ENCODE data around the gene SLC7A4. TPM values are rescaled to one million over a fixed set of nuclear protein-coding genes. Genes with fewer than 3 reads are reported as not detected.

The SLC7A4 gene
- total RNA-seq, 1 experiment from 2014 or later, result not detected

DNA sequence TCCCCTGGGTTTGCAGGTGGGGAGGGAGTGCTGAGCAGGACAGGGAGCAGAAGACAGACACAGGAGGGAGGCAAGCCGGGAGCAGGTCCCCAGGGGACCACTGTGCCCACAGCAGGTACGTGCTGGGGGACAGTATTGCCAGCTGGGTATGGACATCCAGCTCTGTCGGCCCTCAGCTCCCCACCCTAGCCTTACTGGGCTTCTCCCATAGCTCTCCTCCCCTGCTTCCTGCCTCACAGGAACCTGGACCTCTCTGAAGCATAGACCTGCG lies 23.1 kb upstream of the SLC7A4 start:
- Histone ChIP-seq H3K9me3 (ENCODE audit: control insufficient read depth in 1 of 2, insufficient read depth in 1 of 2, low read depth in 1 of 2, low read length in 2 of 2) (no peaks in the 10 kb centered on the region), H3K4me2 (ENCODE audit: low read length) (no peak overlapping the region), H4K20me1 (ENCODE audit: insufficient read depth) (no peaks in the 10 kb centered on the region), H3K9me2 (ENCODE audit: insufficient read depth) (no peaks in the 10 kb centered on the region), H3K36me3 (ENCODE audit: control insufficient read depth in 1 of 2, insufficient read depth in 2 of 2, low read length in 2 of 2) (no peaks in the 10 kb centered on the region), H3K4me1 (ENCODE audit: control insufficient read depth in 1 of 2, insufficient read depth in 2 of 2, low read length in 2 of 2) (no peaks in the 10 kb centered on the region), H3K9ac (ENCODE audit: low read length) (no peak overlapping the region), H3K4me3 (replicated peaks in 1 of 2; ENCODE audit: low read depth in 1 of 2, low read length in 2 of 2) (no peak overlapping the region), H3K27ac (ENCODE audit: low read depth, low read length) (no peak overlapping the region), H2AFZ (ENCODE audit: low read depth, low read length, poor library complexity, severe bottlenecking) (no peak overlapping the region), H3K79me2 (ENCODE audit: insufficient read depth, low read length) (no peaks in the 10 kb centered on the region), H3K27me3 (ENCODE audit: insufficient read depth, low read length) (peaks cover 4% of the 10 kb centered on the region; the same call in 1 of the 2 replicates)
- no peak for DNase-seq (ENCODE audit: low read depth, low spot score)
- no peak for ATAC-seq
- intact Hi-C loops (cut with micrococcal nuclease), result no loop called here
- ChIA-PET RAD21 (ENCODE audit: low non-redundant PET in 1 of 2, low total read pairs in 2 of 2, uncharacterized antibody in 2 of 2, unreplicated experiment in 2 of 2) (no interaction called here), CTCF (no interaction called here), POLR2A (no interaction called here)
- no TSS peak for BruUV-seq (replicated peaks)
- no peak for TF ChIP-seq SIN3A (IDR thresholded peaks at IDR 0.05; ENCODE audit: low read depth)

DNA sequence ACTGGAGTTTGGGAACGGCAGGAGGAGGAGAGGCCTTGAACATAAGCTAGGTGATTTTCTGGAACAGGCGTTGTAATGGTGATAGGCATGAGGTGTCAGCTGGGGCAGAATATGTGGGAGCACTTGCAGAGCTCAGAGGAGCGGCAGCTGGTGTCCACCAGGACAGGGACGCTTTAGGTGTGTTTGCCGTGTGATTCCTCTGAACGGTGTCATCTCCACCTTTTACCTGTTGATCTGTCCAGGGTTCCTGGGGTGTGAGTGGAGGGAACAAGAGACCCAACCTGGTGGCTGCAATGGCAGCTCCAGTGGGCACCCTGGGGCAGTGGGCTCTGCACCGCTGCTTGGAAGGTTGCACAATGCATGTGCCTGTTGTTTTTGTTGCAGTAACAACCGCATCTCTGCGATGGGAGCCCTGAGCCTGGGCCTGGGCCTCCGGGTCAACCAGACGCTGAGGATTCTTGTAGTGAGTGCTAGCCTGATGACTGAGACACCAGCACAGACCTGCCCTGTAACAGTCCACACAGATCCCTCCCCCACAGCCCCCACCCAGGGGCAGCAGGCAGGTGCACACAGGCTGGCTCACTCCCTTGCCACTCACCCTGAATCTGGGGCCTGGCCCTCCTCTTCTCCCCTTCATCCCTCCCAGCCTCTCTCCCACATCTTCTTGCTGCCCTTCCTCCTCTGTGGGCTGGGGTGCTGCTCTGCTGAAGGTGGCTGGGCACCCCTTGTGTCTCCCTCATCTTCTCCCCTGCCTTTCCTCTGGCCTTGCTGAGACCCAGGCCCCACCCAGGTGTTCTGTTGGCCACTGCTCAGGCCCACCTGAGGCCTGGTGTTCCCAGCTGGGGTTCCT lies 22.6 kb upstream of the SLC7A4 start:
- BruUV-seq (replicated peaks), result no TSS peak
- no peak for TF ChIP-seq FOSL1 (IDR thresholded peaks at IDR 0.05; ENCODE audit: low read depth)
- TF ChIP-seq POLR2AphosphoS5 (IDR thresholded peaks at IDR 0.05; ENCODE audit: low read depth, low read length), result no peak
- TF ChIP-seq YY1 (IDR thresholded peaks at IDR 0.05; ENCODE audit: extremely low read depth, insufficient replicate concordance, low read depth, low read length), result no peak
- TF ChIP-seq EZH2 (IDR thresholded peaks at IDR 0.05), result no peak
- no peak for TF ChIP-seq ZFX (IDR thresholded peaks at IDR 0.05)
- no peak for TF ChIP-seq SRF (IDR thresholded peaks at IDR 0.05; ENCODE audit: low read depth)
- TF ChIP-seq, protein P1, sequence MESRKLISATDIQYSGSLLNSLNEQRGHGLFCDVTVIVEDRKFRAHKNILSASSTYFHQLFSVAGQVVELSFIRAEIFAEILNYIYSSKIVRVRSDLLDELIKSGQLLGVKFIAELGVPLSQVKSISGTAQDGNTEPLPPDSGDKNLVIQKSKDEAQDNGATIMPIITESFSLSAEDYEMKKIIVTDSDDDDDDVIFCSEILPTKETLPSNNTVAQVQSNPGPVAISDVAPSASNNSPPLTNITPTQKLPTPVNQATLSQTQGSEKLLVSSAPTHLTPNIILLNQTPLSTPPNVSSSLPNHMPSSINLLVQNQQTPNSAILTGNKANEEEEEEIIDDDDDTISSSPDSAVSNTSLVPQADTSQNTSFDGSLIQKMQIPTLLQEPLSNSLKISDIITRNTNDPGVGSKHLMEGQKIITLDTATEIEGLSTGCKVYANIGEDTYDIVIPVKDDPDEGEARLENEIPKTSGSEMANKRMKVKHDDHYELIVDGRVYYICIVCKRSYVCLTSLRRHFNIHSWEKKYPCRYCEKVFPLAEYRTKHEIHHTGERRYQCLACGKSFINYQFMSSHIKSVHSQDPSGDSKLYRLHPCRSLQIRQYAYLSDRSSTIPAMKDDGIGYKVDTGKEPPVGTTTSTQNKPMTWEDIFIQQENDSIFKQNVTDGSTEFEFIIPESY (IDR thresholded peaks at IDR 0.05; ENCODE audit: extremely low read depth, insufficient replicate concordance, low read length), result no peak
- TF ChIP-seq, protein P2, sequence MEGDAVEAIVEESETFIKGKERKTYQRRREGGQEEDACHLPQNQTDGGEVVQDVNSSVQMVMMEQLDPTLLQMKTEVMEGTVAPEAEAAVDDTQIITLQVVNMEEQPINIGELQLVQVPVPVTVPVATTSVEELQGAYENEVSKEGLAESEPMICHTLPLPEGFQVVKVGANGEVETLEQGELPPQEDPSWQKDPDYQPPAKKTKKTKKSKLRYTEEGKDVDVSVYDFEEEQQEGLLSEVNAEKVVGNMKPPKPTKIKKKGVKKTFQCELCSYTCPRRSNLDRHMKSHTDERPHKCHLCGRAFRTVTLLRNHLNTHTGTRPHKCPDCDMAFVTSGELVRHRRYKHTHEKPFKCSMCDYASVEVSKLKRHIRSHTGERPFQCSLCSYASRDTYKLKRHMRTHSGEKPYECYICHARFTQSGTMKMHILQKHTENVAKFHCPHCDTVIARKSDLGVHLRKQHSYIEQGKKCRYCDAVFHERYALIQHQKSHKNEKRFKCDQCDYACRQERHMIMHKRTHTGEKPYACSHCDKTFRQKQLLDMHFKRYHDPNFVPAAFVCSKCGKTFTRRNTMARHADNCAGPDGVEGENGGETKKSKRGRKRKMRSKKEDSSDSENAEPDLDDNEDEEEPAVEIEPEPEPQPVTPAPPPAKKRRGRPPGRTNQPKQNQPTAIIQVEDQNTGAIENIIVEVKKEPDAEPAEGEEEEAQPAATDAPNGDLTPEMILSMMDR (IDR thresholded peaks at IDR 0.05 in 2 of 3, conservative IDR thresholded peaks at IDR 0.05 in 1 of 3; ENCODE audit: borderline replicate concordance in 1 of 3, insufficient read depth in 1 of 3, low read depth in 2 of 3, low read length in 2 of 3), result no peak
- no peak for TF ChIP-seq CBX3 (IDR thresholded peaks at IDR 0.05; ENCODE audit: low read depth)
- TF ChIP-seq ELF1 (IDR thresholded peaks at IDR 0.05; ENCODE audit: borderline replicate concordance, low read depth), result no peak
- TF ChIP-seq SP1 (IDR thresholded peaks at IDR 0.05; ENCODE audit: low read depth), result no peak
- no peak for TF ChIP-seq JUND (IDR thresholded peaks at IDR 0.05)
- no peak for TF ChIP-seq TCF7L2 (IDR thresholded peaks at IDR 0.05; ENCODE audit: borderline replicate concordance, extremely low read depth, insufficient read depth, insufficient read length)
- TF ChIP-seq EZH2phosphoT487 (IDR thresholded peaks at IDR 0.05; ENCODE audit: borderline replicate concordance), result no peak
- TF ChIP-seq EGR1 (IDR thresholded peaks at IDR 0.05; ENCODE audit: low read depth), result no peak
- Histone ChIP-seq H2AFZ (ENCODE audit: low read depth, low read length, poor library complexity, severe bottlenecking) (no peak overlapping the region), H4K20me1 (ENCODE audit: insufficient read depth) (no peaks in the 10 kb centered on the region), H3K79me2 (ENCODE audit: insufficient read depth, low read length) (no peaks in the 10 kb centered on the region), H3K9ac (ENCODE audit: low read length) (no peak overlapping the region), H3K9me3 (ENCODE audit: control insufficient read depth in 1 of 2, insufficient read depth in 1 of 2, low read depth in 1 of 2, low read length in 2 of 2) (no peaks in the 10 kb centered on the region), H3K27me3 (ENCODE audit: insufficient read depth, low read length) (peaks cover 4% of the 10 kb centered on the region; the same call in 1 of the 2 replicates), H3K4me3 (replicated peaks in 1 of 2; ENCODE audit: low read depth in 1 of 2, low read length in 2 of 2) (no peak overlapping the region), H3K27ac (ENCODE audit: low read depth, low read length) (no peak overlapping the region), H3K4me2 (ENCODE audit: low read length) (no peak overlapping the region), H3K9me2 (ENCODE audit: insufficient read depth) (no peaks in the 10 kb centered on the region), H3K4me1 (ENCODE audit: control insufficient read depth in 1 of 2, insufficient read depth in 2 of 2, low read length in 2 of 2) (no peaks in the 10 kb centered on the region), H3K36me3 (ENCODE audit: control insufficient read depth in 1 of 2, insufficient read depth in 2 of 2, low read length in 2 of 2) (no peaks in the 10 kb centered on the region)
- ChIA-PET POLR2A (no interaction called here), RAD21 (ENCODE audit: low non-redundant PET in 1 of 2, low total read pairs in 2 of 2, uncharacterized antibody in 2 of 2, unreplicated experiment in 2 of 2) (no interaction called here), CTCF (no interaction called here)
- intact Hi-C loops (cut with micrococcal nuclease), result no loop called here
- ATAC-seq (no peak), DNase-seq (ENCODE audit: low read depth, low spot score) (no peak)
